PFSK-1 (cell line): ENCODE data around the gene ILK.

Experiments
- REST ChIP-seq, 2 experiments: IDR thresholded peaks; 2 replicates each; pipeline versions ENCODE4 v1.6.1 to v1.8.0; 2011 to 2012; ENCODE audit warnings: low read depth in 2 of 2, low read length in 2 of 2, control low read depth in 1 of 2, inconsistent platforms in 1 of 2, mild to moderate bottlenecking in 1 of 2, moderate library complexity in 1 of 2; ENCODE audit not compliant: insufficient read depth in 1 of 2
- TAF1 ChIP-seq: IDR thresholded peaks from 2 replicates; pipeline ENCODE4 v1.6.1; 2012; ENCODE audit warnings: low read length, control low read depth, borderline replicate concordance; ENCODE audit not compliant: insufficient read depth

DNA sequence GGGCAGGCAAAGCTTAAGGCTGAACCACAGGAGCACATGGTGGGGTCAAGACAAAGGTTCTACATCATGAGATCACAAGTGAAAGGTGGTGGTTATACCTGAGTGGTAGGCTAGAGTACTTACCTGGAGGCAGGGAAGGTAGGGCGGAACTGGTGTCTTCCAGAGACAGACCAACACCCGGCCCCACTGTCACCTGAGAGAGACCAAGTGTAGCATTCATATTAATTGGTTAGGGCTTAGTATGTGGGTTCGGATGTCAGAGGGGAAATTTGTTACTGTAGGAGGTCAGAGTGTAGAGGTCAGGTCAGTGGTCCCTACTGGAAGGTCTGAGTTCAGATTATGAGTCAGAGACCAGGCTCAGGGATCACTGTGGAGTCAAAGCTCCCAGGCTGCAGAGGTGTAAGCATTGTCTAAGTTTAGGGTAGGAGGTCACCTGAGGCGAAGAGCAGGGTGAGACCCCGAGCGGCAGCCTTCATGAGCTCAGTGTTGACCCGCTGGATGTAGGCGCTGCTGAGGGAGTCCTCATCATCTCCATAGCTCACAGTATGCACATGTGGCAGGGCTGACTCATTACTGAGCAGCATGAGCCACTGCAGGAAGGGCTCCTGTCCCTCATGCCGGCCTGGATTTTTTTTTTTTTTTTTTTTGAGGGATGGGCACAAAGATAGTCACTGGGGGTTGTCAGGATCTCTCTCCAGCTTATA is 12.5 kb downstream of the ILK start:
- no peak for TF ChIP-seq TAF1
- TF ChIP-seq REST (IDR thresholded peaks at IDR 0.05; ENCODE audit: insufficient read depth in 1 of 2, low read depth in 2 of 2, low read length in 2 of 2), result no peak
